ENCODE results near the gene FAT3. TPM values are rescaled to one million over a fixed set of nuclear protein-coding genes. Genes with fewer than 3 reads are reported as not detected.

The FAT3 gene
- total RNA-seq, 1 donor from 2014 or later: 80.6 TPM

GRCh38 chr11:92266806-92267205, 42.2 kb downstream of the FAT3 start:
- DNase-seq: no peak
- Mint-ChIP-seq H3K36me3 (ENCODE audit: unreplicated experiment) (no peaks in the 10 kb centered on the region), H3K27me3 (ENCODE audit: unreplicated experiment) (peaks cover 2% of the 10 kb centered on the region), H3K4me1 (ENCODE audit: low read depth, unreplicated experiment) (peaks cover 9% of the 10 kb centered on the region), H3K4me3 (ENCODE audit: unreplicated experiment) (no peak overlapping the region), H3K27ac (ENCODE audit: unreplicated experiment) (no peak overlapping the region), H3K9me3 (ENCODE audit: unreplicated experiment) (no peaks in the 10 kb centered on the region)
- no peak for TF ChIP-seq CTCF (IDR thresholded peaks at IDR 0.05; ENCODE audit: partially characterized antibody, unreplicated experiment)

DNA sequence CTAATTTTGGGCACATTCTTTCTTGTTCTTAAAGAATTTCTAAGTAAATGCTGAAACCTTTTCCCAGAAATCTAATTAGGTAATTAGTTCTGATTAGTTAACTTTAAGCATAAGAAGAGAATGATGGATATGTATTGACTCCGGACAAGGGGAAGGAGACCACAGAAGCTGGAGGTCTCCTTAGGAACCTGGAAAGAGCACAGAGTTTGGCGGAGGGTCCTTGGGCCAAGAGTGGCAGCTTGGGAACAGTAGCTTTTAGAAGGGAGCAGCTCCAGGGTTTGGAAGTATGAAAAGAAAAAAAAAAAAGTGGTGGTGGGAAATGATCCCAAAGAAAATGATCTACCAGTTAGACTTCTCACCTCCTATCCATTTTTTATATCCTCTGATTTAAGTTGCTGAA, 42.7 kb downstream of the FAT3 start:
- H3K36me3 Mint-ChIP-seq (ENCODE audit: unreplicated experiment): no peaks in the 10 kb centered on the region
- H3K4me1 Mint-ChIP-seq (ENCODE audit: low read depth, unreplicated experiment): peaks cover 9% of the 10 kb centered on the region
- no peak for DNase-seq
- no peak overlapping the region for H3K27ac Mint-ChIP-seq (ENCODE audit: unreplicated experiment)
- H3K9me3 Mint-ChIP-seq (ENCODE audit: unreplicated experiment): no peaks in the 10 kb centered on the region
- TF ChIP-seq CTCF (IDR thresholded peaks at IDR 0.05; ENCODE audit: partially characterized antibody, unreplicated experiment): no peak
- H3K4me3 Mint-ChIP-seq (ENCODE audit: unreplicated experiment): no peak overlapping the region
- peaks cover 2% of the 10 kb centered on the region for H3K27me3 Mint-ChIP-seq (ENCODE audit: unreplicated experiment)

DNA sequence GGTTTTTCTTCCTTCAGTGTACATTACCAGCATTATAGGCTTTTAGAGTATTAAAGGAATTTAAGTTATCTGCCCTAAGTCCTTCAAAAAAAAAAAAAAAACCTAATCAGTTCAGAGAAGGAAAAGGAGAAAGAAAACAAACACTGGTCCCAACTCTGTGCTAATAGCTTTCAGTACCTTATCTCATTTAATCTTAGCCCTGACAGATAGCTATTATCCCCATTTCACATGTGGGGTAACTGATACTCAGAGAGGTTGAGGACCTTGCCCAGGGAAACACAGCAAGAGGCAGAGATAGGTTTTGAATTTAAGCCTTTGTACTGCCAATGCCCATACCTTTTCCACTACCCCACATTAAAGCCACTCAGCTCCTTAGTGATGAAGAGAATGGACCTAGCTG, 43.4 kb downstream of the FAT3 start:
- Mint-ChIP-seq H3K36me3 (ENCODE audit: unreplicated experiment) (no peaks in the 10 kb centered on the region), H3K27ac (ENCODE audit: unreplicated experiment) (no peak overlapping the region), H3K9me3 (ENCODE audit: unreplicated experiment) (no peaks in the 10 kb centered on the region), H3K27me3 (ENCODE audit: unreplicated experiment) (peaks cover 2% of the 10 kb centered on the region), H3K4me1 (ENCODE audit: low read depth, unreplicated experiment) (peaks cover 15% of the 10 kb centered on the region), H3K4me3 (ENCODE audit: unreplicated experiment) (no peak overlapping the region)
- no peak for DNase-seq
- no peak for TF ChIP-seq CTCF (IDR thresholded peaks at IDR 0.05; ENCODE audit: partially characterized antibody, unreplicated experiment)

GRCh38 chr11:92268546-92268945, 43.9 kb downstream of the FAT3 start:
- no peak overlapping the region for H3K4me3 Mint-ChIP-seq (ENCODE audit: unreplicated experiment)
- no peak overlapping the region for H3K27ac Mint-ChIP-seq (ENCODE audit: unreplicated experiment)
- H3K9me3 Mint-ChIP-seq (ENCODE audit: unreplicated experiment): no peaks in the 10 kb centered on the region
- TF ChIP-seq CTCF (IDR thresholded peaks at IDR 0.05; ENCODE audit: partially characterized antibody, unreplicated experiment): no peak
- no peaks in the 10 kb centered on the region for H3K36me3 Mint-ChIP-seq (ENCODE audit: unreplicated experiment)
- DNase-seq: no peak
- H3K27me3 Mint-ChIP-seq (ENCODE audit: unreplicated experiment): peaks cover 2% of the 10 kb centered on the region
- H3K4me1 Mint-ChIP-seq (ENCODE audit: low read depth, unreplicated experiment): peaks cover 20% of the 10 kb centered on the region

DNA sequence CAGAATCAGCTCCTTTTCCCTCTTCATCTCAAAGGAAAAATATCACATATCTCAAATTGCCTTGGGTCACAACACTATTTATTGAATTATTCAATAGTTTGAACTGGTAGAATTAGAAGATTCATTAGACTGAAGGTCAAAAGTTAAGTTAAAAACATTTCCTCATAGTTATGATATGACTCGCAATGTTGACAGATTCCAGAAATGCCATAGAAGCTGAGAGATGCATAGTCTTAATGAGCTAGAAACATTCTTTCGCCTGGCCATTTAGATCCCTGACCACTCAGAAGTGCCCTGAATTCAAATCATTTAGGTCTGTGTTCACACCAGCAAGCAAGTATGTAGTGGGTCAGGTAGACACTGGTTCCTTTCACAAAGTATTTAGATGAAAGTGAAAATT, 44.4 kb downstream of the FAT3 start:
- Mint-ChIP-seq H3K9me3 (ENCODE audit: unreplicated experiment) (no peaks in the 10 kb centered on the region), H3K4me3 (ENCODE audit: unreplicated experiment) (no peak overlapping the region), H3K27ac (ENCODE audit: unreplicated experiment) (no peak overlapping the region), H3K4me1 (ENCODE audit: low read depth, unreplicated experiment) (peaks cover 20% of the 10 kb centered on the region), H3K27me3 (ENCODE audit: unreplicated experiment) (peaks cover 2% of the 10 kb centered on the region), H3K36me3 (ENCODE audit: unreplicated experiment) (no peaks in the 10 kb centered on the region)
- no peak for DNase-seq
- no peak for TF ChIP-seq CTCF (IDR thresholded peaks at IDR 0.05; ENCODE audit: partially characterized antibody, unreplicated experiment)

Measured in glutamatergic neuron (in vitro differentiated cells).